Erythroblast (primary cell): ENCODE data around the gene FBXO45.

Experiments
- DNase-seq, 2 experiments: peaks; one replicate each; lab custom pipeline; 2025; lab: John Stamatoyannopoulos, UW
- GATA1 ChIP-seq: IDR thresholded peaks from 2 replicates; pipeline ENCODE4 v1.6.1; 2011; ENCODE audit warnings: low read depth, mild to moderate bottlenecking, control low read depth, low read length, moderate library complexity
- POLR2A ChIP-seq: IDR thresholded peaks from 2 replicates; pipeline ENCODE4 v1.6.1; 2011; ENCODE audit warnings: mild to moderate bottlenecking, low read length

FBXO45 gene

DNA sequence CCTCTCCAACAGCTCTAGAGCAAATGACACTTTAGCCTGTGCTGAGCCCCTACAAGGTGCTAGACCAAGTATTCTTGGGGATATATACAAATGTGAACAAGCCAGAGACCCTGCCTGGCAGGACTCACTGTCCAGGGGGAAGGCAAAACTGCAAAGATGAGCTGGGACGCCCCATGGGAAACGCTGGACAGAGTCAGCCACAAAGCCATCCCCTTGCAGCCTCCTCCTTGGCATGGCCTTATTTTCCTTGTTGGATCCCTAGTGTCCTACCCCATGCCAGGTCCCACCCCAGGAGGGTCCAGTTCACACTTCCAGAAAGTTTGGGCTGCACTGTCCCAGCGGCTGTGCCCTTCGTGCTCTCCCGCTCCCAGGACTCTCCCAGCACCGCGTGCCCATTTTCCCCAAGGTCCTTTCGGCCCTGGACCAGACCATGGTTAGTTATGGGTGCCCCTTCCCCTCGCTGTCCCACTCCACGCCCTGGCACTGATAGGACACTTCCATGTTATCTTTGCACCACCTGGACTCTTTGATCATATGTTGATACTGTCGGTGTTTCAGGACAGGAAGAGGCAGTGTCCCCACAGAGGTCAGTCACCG is 65.2 kb downstream of the FBXO45 start:
- TF ChIP-seq GATA1 = no peak
- TF ChIP-seq POLR2A = no peak

DNA sequence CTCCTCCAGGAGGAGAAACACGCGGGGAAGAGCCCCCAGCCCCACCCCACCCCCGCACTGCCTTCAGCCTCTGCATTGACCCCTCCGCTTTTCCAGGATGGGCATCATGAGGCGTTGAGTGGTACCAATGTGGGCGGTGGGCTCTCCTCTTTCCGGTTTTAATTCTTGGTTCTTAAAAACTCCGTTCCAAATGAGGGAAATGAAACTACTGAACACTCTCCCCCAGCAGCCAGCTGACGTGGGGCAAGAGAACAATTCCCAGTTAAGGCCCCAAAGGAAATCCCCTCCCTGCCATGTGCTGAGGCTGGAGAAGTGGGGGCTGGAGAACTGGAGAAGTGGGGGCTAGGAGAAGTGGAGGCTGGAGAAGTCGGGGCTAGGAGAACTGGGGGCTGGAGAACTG is 65.8 kb downstream of the FBXO45 start:
- TF ChIP-seq POLR2A (no peak), GATA1 (no peak)
- no peak for DNase-seq

More for the DNA sequence above, 65.2 kb downstream of the FBXO45 start:
- DNase-seq = peak; percentile 51 to 70

DNA sequence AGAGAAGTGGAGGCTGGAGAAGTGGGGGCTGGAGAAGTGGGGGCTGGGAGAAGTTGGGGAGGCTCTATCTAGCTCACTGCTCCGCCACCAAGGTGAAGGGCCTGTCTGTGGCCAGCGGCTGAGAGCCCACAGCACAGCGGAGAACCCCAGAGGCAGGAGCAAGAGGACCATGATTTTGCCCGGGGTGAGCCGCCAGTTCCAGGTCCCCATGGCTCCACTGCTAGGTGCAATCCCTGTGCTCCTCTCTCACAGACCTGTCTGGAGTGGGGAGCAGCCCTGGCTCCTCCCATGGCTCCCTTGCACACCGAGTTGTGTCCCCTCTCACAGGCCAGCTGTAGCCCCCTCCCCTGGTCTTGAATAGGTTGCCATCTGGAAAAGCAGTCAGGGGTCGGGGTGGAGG is 66.4 kb downstream of the FBXO45 start:
- no peak for DNase-seq
- no peak for TF ChIP-seq GATA1
- TF ChIP-seq POLR2A = no peak

DNA sequence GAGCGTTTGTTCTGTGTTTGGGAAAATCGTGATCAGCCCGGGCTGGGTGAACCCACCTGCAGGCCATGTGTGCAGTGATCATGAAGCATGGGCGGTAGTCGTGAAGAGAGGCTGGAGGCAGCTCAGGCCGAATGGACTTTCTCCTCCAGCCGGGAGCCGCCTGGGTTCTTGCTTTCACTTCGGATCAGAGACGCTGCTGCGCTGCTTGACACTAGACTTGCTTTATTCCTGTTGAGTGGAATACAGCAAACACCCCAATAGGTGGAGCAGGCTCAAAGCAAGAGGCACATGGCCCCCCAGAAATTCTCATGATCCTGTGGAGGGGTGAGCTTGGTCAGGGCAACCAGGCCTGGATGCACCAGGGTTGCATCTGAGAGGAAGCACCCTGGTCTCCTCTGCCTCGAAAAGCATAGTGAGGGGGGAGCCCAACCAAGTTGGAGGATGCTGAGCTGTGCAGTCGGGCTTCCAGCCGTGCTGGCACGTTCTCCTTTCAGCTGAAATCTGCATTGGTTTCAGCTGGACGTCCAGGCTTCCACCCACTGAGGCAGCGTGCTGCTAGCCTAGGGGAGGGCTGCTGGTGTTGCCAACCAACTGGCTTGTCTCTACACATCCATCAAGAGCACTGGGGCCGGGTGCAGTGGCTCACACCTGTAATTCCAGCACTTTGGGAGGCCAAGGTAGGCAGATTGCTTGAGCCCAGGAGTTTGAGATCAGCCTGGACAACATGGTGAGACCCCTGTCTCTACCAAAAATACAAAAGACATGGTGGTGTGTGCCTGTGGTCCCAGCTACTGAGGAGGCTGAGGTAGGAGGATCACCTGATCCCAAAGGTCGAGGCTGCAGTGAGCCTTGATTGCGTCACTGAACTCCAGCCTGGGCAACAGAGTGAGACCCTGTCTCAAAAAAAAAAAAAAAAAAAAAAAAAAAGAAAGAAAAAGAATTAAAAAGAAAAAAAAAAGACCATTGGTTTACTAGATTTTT is 68.2 kb downstream of the FBXO45 start:
- no peak for DNase-seq

DNA sequence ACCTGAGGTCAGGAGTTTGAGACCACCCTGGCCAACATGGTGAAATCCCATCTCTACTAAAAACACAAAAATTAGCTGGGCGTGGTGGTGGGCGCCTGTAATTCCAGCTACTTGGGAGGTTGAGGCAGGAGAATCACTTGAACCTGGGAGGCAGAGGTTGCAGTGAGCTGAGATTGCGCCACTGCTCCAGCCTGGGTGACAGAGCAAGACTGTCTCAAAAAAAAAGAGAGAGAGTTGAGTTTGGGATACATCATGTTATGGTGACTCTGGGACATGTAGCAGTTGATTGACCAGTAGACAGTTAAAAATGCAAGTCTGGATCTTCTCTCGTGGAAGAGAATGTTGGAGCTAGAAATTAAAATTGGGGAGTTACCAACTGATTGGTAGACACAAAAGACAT is 69.5 kb downstream of the FBXO45 start:
- DNase-seq = peak in 1 of 2 experiments; percentile 24

More for the DNA sequence above, 68.2 kb downstream of the FBXO45 start:
- TF ChIP-seq GATA1 = no peak
- TF ChIP-seq POLR2A = no peak
